Skin epidermis (tissue), 12 donors: ENCODE measurements around the gene DEPDC7.
"Not testable (repeated sequence)": the region's sequence is repeated elsewhere in the genome, so short reads cannot be mapped to it uniquely, and the experiment has no call there.

Experiments
- H3K27ac ChIP-seq, 21 experiments: fragments of 200-600 bp; sonication (generic) in 11 of 21; one replicate each; pipeline ENCODE4 v1.5.0; 2020; ENCODE audit warnings: mild to moderate bottlenecking in 3 of 21, inconsistent platforms in 2 of 21, moderate library complexity in 2 of 21
- H3K4me3 ChIP-seq, 7 experiments: fragments of 200-600 bp; sonication (generic) in 2 of 7; one replicate each; pipeline ENCODE4 v1.5.0; 2020; ENCODE audit warnings: inconsistent platforms in 2 of 7, mild to moderate bottlenecking in 2 of 7, moderate library complexity in 1 of 7

Gene DEPDC7

DNA sequence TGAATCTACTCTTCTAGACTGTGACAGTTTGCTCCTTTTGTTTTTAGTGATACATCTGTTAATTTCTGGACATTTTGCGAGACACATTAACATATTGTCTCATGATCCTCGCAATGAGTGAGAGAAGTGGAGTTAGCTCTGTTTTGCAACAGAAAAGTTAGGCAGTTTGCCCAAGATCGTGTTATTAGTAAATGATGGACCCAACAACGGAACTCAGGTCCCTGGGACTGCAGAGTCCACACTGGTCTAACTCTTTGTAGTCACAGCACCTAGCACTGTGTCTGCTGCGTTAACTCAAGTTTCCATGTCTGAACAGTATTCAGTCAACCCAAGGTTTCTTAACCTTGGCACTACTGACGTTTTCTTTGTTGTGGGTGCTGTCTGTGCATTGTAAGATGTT lies 3.2 kb downstream of the DEPDC7 start:
- H3K4me3 ChIP-seq, result no peak overlapping the region

GRCh38 chr11:33021501-33021900 lies 5.8 kb downstream of the DEPDC7 start:
- no peak overlapping the region for H3K4me3 ChIP-seq
- no peak overlapping the region for H3K27ac ChIP-seq

More for the DNA sequence above, 3.2 kb downstream of the DEPDC7 start:
- no peak overlapping the region for H3K27ac ChIP-seq

GRCh38 chr11:33021937-33022336 lies 6.3 kb downstream of the DEPDC7 start:
- H3K4me3 ChIP-seq, result no peak overlapping the region
- H3K27ac ChIP-seq, result no peak overlapping the region

DNA sequence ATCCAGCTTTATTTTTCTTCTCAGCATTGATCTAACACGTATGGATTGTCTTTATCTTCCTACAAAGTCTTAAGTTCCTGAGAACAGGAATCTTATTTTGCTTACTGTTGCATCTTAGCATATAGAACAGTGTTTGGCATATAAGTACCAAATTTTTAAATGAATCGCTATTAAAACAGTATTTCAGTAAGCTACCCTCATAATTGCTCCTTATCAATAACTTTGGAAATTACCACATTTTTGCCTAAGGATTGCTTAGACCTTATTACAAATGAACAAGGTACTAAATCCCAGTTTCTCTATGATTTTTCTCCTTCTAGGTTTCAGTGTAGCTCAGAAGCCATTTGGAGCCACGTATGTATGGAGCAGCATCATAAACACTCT lies 9.7 kb downstream of the DEPDC7 start:
- Histone ChIP-seq H3K27ac (no peak overlapping the region), H3K4me3 (no peak overlapping the region)

- Histone ChIP-seq H3K4me3 (no peak overlapping the region), H3K27ac (no peak overlapping the region)
Observed at GRCh38 chr11:33027233-33027632, 11.6 kb downstream of the DEPDC7 start.

DNA sequence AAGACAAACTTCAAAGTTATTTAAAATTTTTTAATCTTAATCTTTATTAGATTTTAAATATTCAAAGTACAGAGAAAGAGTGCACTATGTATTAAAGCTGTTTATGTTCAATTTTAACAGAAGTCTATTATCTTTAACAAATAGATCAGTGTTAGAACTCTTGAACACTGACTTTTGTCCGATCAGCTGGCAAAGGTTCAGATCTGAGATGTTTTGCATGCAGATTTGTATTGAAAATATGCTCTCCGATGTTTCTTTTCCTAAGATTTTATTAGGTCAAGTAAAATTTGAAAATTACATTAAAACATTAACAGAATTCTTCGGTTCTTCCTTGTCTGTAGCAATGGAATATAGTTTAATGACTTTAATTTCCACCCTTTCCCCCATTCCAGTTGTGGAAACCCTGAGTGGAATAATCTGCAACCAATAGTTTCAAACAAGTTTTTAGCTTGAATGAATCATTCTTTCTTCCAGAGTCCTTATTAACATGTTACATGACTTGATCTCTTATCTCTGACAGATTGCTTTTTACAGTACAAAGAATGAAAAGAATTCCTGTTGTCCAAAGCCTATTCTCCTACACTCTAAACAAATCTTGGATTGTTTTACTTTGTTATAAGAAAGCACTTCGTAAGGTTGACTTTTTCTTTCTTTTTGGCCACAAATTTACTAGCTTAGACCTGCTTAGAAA lies 12.3 kb downstream of the DEPDC7 start:
- Histone ChIP-seq H3K4me3 (no peak overlapping the region), H3K27ac (no peak overlapping the region)

DNA sequence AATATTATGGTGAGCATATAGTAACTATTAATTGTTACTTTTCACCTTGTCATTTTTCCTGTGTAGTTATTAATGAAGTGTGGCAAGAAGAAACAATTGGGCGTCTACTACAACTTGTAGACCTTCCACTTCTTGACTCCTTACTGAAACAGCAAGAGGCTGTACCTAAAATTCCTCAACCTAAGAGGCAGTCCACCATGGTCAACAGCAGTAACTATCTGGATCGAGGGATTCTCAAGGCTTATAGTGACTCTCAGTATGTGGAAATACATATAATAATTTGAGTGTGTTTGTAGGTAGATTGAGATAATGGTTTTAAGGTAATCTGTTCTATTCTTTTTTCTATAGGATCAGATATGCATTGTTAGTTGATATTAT lies 12.8 kb downstream of the DEPDC7 start:
- no peak overlapping the region for H3K4me3 ChIP-seq
- H3K27ac ChIP-seq, result no peak overlapping the region

DNA sequence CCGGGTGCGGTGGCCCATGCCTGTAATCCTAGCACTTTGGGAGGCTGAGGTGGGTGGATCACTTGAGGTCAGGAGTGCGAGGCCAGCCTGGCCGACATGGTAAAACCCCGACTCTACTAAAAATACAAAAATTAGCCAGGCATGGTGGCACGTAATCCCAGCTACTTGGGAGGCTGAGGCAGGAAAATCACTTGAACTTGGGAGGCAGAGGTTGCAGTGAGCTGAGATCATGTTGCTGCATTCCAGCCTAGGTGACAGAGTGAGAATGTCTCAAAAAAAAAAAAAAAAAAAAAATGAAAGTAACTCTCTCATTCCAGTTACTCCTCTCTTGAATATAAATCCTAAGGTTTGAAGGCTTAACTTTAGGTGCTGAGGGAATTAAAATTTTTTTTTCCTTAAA lies 13.5 kb downstream of the DEPDC7 start:
- not testable (repeated sequence) for H3K27ac ChIP-seq, H3K4me3 ChIP-seq

DNA sequence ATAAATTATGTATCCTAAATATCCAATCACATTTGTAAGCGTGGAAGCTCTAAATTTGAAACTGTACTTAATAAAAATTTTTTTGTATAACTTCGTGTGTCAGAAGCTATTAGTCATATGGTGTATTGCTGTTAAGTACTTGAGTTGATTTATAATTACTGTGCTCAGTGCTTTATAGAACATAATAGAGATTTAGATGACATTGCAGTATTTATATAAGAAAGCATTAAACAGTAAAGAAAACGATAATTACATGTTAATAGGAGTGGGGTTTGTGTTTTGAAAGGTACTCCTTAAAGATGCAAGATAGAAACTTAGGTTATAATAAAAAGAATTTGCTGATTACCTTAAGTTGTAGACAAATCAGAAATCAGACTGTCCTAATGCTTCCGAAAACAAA lies 17.8 kb downstream of the DEPDC7 start:
- H3K27ac ChIP-seq, result no peak overlapping the region
- H3K4me3 ChIP-seq, result no peak overlapping the region

- no peak overlapping the region for H3K27ac ChIP-seq
- H3K4me3 ChIP-seq, result no peak overlapping the region
Observed at GRCh38 chr11:33035011-33035410, 19.3 kb downstream of the DEPDC7 start.

DNA sequence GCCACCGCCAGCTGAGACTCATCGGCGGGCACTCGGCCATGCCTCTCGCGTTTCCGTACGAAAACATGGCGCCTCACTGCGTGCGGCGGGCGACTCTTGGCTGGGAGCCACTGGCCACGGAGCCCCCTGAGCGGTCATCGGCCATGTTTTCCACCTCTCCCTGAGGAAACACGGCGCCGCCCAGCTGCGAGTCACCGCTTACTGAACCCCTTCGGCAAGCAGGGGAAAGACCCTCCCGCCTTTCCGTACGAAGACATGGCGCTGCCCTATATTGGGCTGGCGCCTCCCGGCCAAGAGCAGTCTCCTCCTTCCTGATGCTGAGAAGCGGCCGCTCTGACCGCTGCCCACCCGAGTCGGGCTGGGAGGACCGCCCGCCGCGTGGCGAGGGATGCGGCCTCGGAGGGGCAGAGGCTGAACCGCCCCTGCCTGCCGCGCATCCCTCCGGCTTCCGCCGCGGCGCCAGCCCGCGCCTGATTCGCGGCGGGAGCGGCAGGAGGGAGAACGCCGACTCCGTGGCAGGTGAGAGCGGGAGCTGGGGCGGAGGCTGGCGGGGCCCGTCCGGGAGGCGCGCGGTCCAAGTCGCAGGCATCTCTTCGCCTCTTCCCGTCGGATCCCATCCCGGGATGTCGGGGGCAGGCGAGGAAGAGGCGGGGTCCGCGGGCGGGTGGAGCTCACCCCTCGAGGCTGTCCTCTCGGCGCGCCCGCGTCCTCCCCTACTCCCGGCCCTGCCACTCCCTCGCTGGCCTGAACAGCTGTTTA lies 23.8 kb downstream of the DEPDC7 start, which contains the start of gene TCP11L1:
Gene TCP11L1 (plus strand): TSS at position 299 of the 759 bp plus-strand sequence. CDS start 4,202 bp downstream, outside the sequence.
- peak within 1 kb of the TSS; percentile 67 to 96 (median 87) for H3K4me3 ChIP-seq
- peak within 1 kb of the TSS; percentile 80 to 100 (median 98) for H3K27ac ChIP-seq

GRCh38 chr11:33040033-33040861 lies 24.6 kb downstream of the DEPDC7 start:
- peak overlapping the region; percentile 67 to 96 (median 87) for H3K4me3 ChIP-seq

GRCh38 chr11:33040862-33041453 lies 25.3 kb downstream of the DEPDC7 start:
- Histone ChIP-seq H3K27ac (peak overlapping the region in 8 of 21 experiments; percentile 97 to 100 (median 99)), H3K4me3 (peak overlapping the region in 2 of 7 experiments; percentile 87 to 90)

More at GRCh38 chr11:33040033-33040861, 24.6 kb downstream of the DEPDC7 start:
- peak overlapping the region; percentile 80 to 100 (median 98) for H3K27ac ChIP-seq

GRCh38 chr11:33043221-33043830 lies 27.6 kb downstream of the DEPDC7 start:
- H3K4me3 ChIP-seq, result no peak overlapping the region
- H3K27ac ChIP-seq, result peak overlapping the region in 5 of 21 experiments; percentile 22 to 59 (median 36)

- Histone ChIP-seq H3K4me3 (no peak overlapping the region), H3K27ac (peak overlapping the region in 3 of 21 experiments; percentile 14 to 51 (median 34))
Observed at GRCh38 chr11:33044285-33044756, 28.6 kb downstream of the DEPDC7 start.

- no peak overlapping the region for H3K4me3 ChIP-seq
- H3K27ac ChIP-seq, result peak overlapping the region in 2 of 21 experiments; percentile 4 to 24
Observed at GRCh38 chr11:33045551-33046255, 30.0 kb downstream of the DEPDC7 start.

- H3K27ac ChIP-seq, H3K4me3 ChIP-seq: not testable (repeated sequence)
Observed at GRCh38 chr11:33048701-33049100, 33.0 kb downstream of the DEPDC7 start.

DNA sequence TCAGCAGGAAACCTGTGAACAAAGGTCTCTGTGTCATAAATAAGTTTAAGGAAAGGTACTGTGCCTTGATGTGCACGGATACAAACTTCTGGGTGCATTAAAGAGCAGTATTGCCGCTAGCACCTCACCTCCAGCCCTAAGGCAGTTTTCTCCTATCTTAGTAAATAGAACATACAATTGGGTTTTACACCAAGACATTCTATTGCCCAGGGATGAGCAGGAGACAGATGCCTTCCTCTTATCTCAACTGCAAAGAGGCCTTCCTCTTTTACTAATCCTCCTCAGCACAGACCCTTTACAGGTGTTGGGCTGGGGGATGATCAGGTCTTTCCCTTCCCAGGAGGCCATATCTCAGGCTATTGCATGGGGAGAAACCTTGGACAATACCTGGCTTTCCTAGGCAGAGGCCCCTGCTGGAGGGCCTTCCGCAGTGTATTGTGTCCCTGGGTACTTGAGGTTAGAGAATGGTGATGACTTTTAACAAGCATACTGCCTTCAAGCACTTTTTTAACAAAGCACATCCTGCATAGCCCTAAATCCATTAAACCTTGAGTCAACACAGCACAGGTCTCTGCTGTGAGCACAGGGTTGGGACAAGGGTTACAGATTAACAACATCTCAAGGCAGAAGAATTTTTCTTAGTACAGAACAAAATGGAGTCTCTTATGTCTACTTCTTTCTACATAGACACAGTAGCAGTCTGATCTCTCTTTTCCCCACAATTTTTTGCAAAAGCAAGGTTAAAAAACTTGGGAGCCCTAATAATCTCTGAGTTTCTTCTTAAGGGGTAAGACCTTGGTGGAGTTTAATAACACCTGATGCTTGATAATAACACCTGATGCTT lies 34.1 kb downstream of the DEPDC7 start:
- H3K4me3 ChIP-seq, H3K27ac ChIP-seq: not testable (repeated sequence)
